C4-2B (cell line): ENCODE measurements around the gene FAM149A.

Experiments
- ZFX ChIP-seq: fragments of 450-650 bp; IDR thresholded peaks from 2 replicates; pipeline ENCODE4 v1.6.1; 2017
- TF ChIP-seq, protein P1 (sequence below): fragments of 450-650 bp; conservative IDR thresholded peaks from 2 replicates; pipeline ENCODE4 v1.5.1; 2017; ENCODE audit warnings: mild to moderate bottlenecking

DNA sequence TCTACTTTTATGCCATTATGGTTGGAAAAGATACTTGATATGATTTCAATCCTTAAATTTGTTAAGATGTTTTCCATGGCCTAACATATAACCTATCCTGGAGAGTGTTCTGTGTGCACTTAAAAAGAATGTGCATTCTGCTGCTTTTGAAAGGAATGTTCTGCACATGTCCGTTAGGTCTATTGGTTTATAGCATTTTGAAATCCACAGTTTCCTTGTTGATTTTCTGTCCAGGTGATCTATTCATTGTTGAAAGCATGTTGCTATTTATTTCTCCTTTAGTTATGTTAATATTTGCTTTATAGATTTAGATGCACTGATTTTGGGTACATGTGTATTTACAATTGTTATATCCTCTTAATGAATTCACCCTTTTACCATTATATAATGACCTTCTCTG lies 117.1 kb downstream of the FAM149A start:
- TF ChIP-seq, protein P1, sequence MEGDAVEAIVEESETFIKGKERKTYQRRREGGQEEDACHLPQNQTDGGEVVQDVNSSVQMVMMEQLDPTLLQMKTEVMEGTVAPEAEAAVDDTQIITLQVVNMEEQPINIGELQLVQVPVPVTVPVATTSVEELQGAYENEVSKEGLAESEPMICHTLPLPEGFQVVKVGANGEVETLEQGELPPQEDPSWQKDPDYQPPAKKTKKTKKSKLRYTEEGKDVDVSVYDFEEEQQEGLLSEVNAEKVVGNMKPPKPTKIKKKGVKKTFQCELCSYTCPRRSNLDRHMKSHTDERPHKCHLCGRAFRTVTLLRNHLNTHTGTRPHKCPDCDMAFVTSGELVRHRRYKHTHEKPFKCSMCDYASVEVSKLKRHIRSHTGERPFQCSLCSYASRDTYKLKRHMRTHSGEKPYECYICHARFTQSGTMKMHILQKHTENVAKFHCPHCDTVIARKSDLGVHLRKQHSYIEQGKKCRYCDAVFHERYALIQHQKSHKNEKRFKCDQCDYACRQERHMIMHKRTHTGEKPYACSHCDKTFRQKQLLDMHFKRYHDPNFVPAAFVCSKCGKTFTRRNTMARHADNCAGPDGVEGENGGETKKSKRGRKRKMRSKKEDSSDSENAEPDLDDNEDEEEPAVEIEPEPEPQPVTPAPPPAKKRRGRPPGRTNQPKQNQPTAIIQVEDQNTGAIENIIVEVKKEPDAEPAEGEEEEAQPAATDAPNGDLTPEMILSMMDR = no peak
- no peak for TF ChIP-seq ZFX
